ENCODE data around the gene GLE1.

GLE1 gene

DNA sequence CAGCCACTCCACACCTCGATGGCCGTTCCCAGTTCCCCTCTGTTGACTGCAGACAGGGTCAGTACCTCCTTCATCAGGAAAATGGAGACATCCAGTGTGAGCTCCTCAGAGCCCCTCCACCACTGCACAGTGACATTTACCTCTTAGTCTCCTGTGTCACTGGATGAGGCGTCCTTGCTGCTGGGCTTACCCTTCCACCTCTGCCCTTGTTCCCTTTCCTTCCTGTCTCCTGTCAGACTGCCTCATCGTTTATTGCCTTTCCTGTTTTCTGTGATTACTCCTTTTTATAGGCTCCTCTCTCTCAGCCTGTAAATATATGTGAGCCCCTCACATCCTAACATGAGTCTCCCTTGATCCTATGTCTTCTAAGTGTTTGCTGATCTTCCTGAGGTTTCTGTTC, 24.7 kb downstream of the GLE1 start:
- no peak overlapping the region for H3K27ac ChIP-seq
- no peak for TF ChIP-seq EZH2 (IDR thresholded peaks at IDR 0.05)
- TF ChIP-seq FOXP2 (optimal IDR thresholded peaks at IDR 0.05; ENCODE audit: control extremely low read depth, extremely low read length, insufficient read depth): no peak
- TF ChIP-seq POLR2AphosphoS5 (IDR thresholded peaks at IDR 0.05; ENCODE audit: borderline replicate concordance, low read depth, low read length): no peak
- H3K36me3 ChIP-seq (ENCODE audit: insufficient read depth, low read length): peaks cover 49% of the 10 kb centered on the region
- no peak overlapping the region for H3K9ac ChIP-seq (ENCODE audit: insufficient read length)
- DNase-seq (ENCODE audit: low read depth, low spot score): no peak
- no peak overlapping the region for H3K4me3 ChIP-seq
- H3K9me3 ChIP-seq (ENCODE audit: low read depth, low read length): no peaks in the 10 kb centered on the region

DNA sequence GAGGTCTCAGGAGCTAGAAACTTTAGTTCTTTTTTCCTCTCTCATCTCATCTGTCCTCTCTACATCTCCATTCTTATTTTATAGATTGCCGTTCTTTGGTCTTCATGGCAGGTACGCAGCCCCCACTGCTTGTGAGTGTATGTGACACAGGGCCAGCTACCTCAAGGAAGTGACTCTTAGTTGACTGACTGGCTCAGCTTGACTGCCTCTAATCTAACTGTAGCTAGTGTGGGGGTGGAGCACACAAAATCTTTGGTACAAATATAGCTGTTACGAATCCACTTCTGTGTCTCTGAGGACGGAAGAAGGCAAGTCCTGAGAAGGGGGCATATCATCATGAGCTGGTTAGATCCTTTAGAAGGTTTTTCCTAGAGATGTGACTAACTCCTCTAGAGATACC, 28.1 kb downstream of the GLE1 start:
- Histone ChIP-seq H3K9ac (ENCODE audit: insufficient read length) (no peak overlapping the region), H3K9me3 (ENCODE audit: low read depth, low read length) (no peaks in the 10 kb centered on the region), H3K4me3 (no peak overlapping the region), H3K27ac (no peak overlapping the region), H3K36me3 (ENCODE audit: insufficient read depth, low read length) (peaks cover 40% of the 10 kb centered on the region)
- DNase-seq (ENCODE audit: low read depth, low spot score): no peak
- TF ChIP-seq EZH2 (IDR thresholded peaks at IDR 0.05): no peak
- TF ChIP-seq POLR2AphosphoS5 (IDR thresholded peaks at IDR 0.05; ENCODE audit: borderline replicate concordance, low read depth, low read length): no peak
- TF ChIP-seq FOXP2 (optimal IDR thresholded peaks at IDR 0.05; ENCODE audit: control extremely low read depth, extremely low read length, insufficient read depth): no peak

DNA sequence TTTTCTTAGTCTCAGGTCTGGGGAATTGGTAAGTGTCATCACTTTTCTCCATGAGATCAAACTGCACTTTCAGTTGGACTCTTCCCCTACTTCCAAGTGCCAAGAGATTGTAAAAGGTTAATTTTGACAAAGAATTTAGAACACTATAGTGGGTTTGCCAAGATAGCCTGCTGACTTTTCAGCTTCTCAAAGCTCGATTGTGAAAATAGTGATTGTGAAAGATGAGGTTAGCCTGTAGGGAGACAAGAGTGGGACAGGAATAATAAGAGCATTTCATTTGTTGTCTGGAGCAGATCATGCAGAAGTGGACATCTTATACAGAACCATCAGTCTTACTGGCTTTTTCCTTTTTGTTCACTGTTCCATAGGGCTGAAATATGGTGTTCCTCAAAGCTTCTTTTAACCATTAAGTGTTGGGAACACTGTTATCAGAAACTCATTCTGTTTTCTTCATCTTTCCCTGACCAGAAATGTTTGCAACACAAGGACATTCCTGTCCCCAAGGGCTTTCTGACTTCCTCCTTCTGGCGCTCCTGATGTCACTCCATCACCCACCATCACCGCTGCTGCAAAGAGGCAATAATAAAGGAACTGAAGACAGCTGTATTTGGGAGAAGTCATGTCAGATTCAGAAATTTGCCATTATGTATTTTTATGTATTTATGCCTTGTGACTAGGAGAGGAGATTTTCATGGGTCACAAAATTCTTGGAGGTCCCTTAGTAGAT, 36.3 kb downstream of the GLE1 start:
- Histone ChIP-seq H3K27ac (no peak overlapping the region), H3K9ac (ENCODE audit: insufficient read length) (no peak overlapping the region), H3K4me3 (no peak overlapping the region), H3K9me3 (ENCODE audit: low read depth, low read length) (no peaks in the 10 kb centered on the region), H3K36me3 (ENCODE audit: insufficient read depth, low read length) (peaks cover 60% of the 10 kb centered on the region)
- no peak for DNase-seq (ENCODE audit: low read depth, low spot score)
- TF ChIP-seq FOXP2 (optimal IDR thresholded peaks at IDR 0.05; ENCODE audit: control extremely low read depth, extremely low read length, insufficient read depth) (no peak), POLR2AphosphoS5 (IDR thresholded peaks at IDR 0.05; ENCODE audit: borderline replicate concordance, low read depth, low read length) (no peak), EZH2 (IDR thresholded peaks at IDR 0.05) (no peak)

DNA sequence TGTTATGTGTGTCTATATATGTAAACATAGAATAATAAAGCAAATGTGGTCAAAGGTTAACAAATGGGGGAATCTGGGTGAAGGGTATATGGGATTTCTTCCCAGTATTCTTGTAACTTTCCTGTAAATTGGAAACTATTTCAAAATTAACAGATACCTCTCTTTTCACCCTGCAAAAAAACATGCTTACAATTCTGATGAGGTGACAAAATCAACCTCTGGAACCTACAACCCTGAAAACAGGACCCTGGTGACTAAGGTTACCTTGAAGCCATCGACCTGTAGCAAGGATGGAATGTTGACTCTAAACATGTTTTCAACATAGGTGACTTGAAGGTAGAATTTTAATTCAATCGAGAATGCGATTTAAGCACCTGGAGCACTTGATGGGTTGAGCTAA, 42.0 kb downstream of the GLE1 start:
- Histone ChIP-seq H3K4me3 (no peak overlapping the region), H3K27ac (no peak overlapping the region), H3K9ac (ENCODE audit: insufficient read length) (no peak overlapping the region), H3K9me3 (ENCODE audit: low read depth, low read length) (no peaks in the 10 kb centered on the region), H3K36me3 (ENCODE audit: insufficient read depth, low read length) (peaks cover 7% of the 10 kb centered on the region)
- no peak for TF ChIP-seq POLR2AphosphoS5 (IDR thresholded peaks at IDR 0.05; ENCODE audit: borderline replicate concordance, low read depth, low read length)
- TF ChIP-seq EZH2 (IDR thresholded peaks at IDR 0.05): no peak
- no peak for TF ChIP-seq FOXP2 (optimal IDR thresholded peaks at IDR 0.05; ENCODE audit: control extremely low read depth, extremely low read length, insufficient read depth)
- no peak for DNase-seq (ENCODE audit: low read depth, low spot score)

DNA sequence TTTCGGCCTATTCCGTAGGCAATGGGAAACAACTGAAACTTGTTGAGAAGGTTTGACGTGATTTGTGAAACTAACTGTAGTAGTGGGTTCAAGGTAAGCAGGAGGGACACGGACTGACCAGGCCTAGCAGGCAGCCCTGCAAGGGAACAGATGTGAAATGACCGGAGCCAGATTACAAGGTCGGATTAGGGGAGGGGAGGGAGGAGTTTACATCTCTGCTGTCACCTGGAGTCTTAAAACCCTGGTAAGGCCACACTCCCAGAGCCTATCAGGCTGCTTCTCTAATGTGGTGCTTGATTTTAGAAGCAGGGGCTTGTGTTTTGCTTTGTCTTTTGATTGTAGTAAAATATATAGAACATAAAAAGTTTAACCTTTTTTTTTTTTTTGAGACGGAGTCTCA, 44.4 kb downstream of the GLE1 start:
- no peak for DNase-seq (ENCODE audit: low read depth, low spot score)
- Histone ChIP-seq H3K9ac (ENCODE audit: insufficient read length) (no peak overlapping the region), H3K36me3 (ENCODE audit: insufficient read depth, low read length) (no peaks in the 10 kb centered on the region), H3K9me3 (ENCODE audit: low read depth, low read length) (no peaks in the 10 kb centered on the region), H3K27ac (no peak overlapping the region), H3K4me3 (no peak overlapping the region)
- no peak for TF ChIP-seq POLR2AphosphoS5 (IDR thresholded peaks at IDR 0.05; ENCODE audit: borderline replicate concordance, low read depth, low read length)
- no peak for TF ChIP-seq EZH2 (IDR thresholded peaks at IDR 0.05)
- no peak for TF ChIP-seq FOXP2 (optimal IDR thresholded peaks at IDR 0.05; ENCODE audit: control extremely low read depth, extremely low read length, insufficient read depth)

DNA sequence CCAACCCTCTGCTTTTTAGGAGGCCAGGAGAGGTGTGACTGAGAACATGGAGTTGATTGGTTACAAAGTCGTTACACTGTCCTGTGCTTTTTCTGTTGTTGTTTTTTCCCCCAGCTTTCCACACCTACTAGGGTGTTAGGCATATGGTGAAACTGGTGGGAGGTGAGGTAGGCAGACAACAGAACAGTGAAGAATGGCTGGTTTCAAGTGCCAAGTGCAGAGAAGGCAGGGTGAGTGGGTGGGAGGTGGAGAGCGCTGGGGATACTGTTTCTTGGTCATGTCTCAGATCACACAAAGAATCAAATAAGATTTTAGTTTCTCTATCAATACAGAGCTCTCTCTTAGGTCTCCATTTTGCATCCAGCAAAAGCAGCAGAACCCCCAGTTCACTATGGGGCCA, 45.7 kb downstream of the GLE1 start:
- Histone ChIP-seq H3K9ac (ENCODE audit: insufficient read length) (no peak overlapping the region), H3K36me3 (ENCODE audit: insufficient read depth, low read length) (no peaks in the 10 kb centered on the region), H3K4me3 (no peak overlapping the region), H3K27ac (no peak overlapping the region), H3K9me3 (ENCODE audit: low read depth, low read length) (no peaks in the 10 kb centered on the region)
- no peak for TF ChIP-seq POLR2AphosphoS5 (IDR thresholded peaks at IDR 0.05; ENCODE audit: borderline replicate concordance, low read depth, low read length)
- no peak for TF ChIP-seq EZH2 (IDR thresholded peaks at IDR 0.05)
- TF ChIP-seq FOXP2 (optimal IDR thresholded peaks at IDR 0.05; ENCODE audit: control extremely low read depth, extremely low read length, insufficient read depth): no peak
- no peak for DNase-seq (ENCODE audit: low read depth, low spot score)

DNA sequence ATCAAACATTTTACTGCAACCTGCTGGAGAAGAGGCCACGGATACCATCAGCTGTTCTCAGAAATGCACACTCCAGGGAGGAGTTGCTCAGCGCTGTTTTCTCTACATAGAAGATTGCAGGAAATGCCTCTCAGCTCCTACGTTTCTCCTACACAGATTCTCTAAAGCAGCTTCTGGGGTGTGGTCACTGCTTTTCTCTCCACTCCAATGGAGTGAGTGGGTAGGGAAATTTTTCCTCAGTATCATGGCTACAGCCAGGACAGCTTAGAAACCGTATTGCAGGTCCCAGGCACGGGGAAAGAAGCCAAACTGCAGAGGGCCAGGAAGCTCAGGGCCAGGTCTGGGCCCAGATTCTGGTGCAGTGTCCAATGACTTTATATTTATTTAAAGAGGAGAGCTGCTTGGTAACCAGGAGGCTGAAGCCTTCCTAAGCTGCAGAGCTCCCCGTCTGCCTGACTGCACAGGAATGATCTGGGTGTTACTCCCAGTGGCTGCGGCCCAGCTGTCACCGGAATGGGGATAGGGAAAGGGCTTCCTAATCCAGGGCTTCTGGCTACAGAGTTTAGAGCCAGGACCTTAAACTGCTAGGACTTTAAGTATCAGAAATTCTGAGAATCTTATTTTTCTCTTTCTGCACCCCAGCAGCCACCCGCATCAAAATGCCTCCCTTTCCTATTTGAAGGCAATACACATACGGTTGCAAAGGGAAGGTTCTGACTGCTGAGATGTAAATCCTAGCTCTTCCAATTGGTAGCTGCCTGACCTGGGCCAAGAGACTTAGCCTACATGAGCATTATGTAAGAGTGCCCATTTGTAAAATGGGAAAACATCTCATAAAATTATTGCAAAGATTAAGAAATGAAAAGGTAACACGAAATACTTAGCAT, 46.5 kb downstream of the GLE1 start:
- H3K9me3 ChIP-seq (ENCODE audit: low read depth, low read length): no peaks in the 10 kb centered on the region
- peak overlapping the region; percentile 69 for H3K9ac ChIP-seq (ENCODE audit: insufficient read length)
- TF ChIP-seq FOXP2 (optimal IDR thresholded peaks at IDR 0.05; ENCODE audit: control extremely low read depth, extremely low read length, insufficient read depth) (no peak), POLR2AphosphoS5 (IDR thresholded peaks at IDR 0.05; ENCODE audit: borderline replicate concordance, low read depth, low read length) (no peak), EZH2 (IDR thresholded peaks at IDR 0.05) (no peak)
- no peak overlapping the region for H3K27ac ChIP-seq
- DNase-seq (ENCODE audit: low read depth, low spot score): no peak
- H3K36me3 ChIP-seq (ENCODE audit: insufficient read depth, low read length): no peaks in the 10 kb centered on the region
- peak overlapping the region; percentile 96 for H3K4me3 ChIP-seq

DNA sequence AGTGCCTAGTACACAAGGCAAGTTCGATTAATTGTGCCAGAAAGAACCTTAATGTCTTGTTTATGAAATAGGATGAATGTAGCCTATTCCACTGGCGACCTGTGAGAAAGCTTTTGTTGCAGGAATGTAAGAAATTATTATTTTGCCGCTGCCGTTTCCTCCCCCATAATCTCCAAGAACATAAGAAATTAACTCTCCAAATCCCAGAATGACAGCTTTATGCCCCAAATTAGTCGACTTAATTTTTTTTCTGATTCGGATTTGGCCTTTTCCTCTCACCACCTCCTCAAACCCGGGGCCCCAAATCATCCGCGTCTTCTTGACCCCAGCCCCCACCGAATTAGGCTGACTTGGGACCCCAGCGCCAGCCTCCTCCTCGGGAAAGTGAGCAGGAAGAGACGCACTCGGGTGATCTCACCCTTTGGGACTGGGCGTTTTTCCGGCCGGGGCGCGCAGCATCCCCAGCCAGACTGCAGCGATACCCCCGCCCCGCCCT, 47.2 kb downstream of the GLE1 start:
- TF ChIP-seq FOXP2 (optimal IDR thresholded peaks at IDR 0.05; ENCODE audit: control extremely low read depth, extremely low read length, insufficient read depth) (no peak), POLR2AphosphoS5 (IDR thresholded peaks at IDR 0.05; ENCODE audit: borderline replicate concordance, low read depth, low read length) (no peak), EZH2 (IDR thresholded peaks at IDR 0.05) (no peak)
- H3K9ac ChIP-seq (ENCODE audit: insufficient read length): peak overlapping the region; percentile 69
- H3K36me3 ChIP-seq (ENCODE audit: insufficient read depth, low read length): no peaks in the 10 kb centered on the region
- DNase-seq (ENCODE audit: low read depth, low spot score): no peak
- H3K4me3 ChIP-seq: peak overlapping the region; percentile 96
- H3K9me3 ChIP-seq (ENCODE audit: low read depth, low read length): no peaks in the 10 kb centered on the region
- H3K27ac ChIP-seq: no peak overlapping the region

All from SK-N-MC (cell line).